CD4-positive, alpha-beta T cell treated with Interleukin-6 for 4 hours (primary cell): ENCODE measurements around the gene LRRC8B.
"Not testable (repeated sequence)": the region's sequence is repeated elsewhere in the genome, so short reads cannot be mapped to it uniquely, and the experiment has no call there.

ENCODE experiments used
- DNase-seq: peaks from one replicate; pipeline ENCODE4 v3.0.0-alpha.2; 2020; ENCODE audit warnings: mixed read lengths

LRRC8B gene

GRCh38 chr1:89525169-89525855 is 683 bp downstream of the LRRC8B start:
- peak; percentile 45 for DNase-seq

DNA sequence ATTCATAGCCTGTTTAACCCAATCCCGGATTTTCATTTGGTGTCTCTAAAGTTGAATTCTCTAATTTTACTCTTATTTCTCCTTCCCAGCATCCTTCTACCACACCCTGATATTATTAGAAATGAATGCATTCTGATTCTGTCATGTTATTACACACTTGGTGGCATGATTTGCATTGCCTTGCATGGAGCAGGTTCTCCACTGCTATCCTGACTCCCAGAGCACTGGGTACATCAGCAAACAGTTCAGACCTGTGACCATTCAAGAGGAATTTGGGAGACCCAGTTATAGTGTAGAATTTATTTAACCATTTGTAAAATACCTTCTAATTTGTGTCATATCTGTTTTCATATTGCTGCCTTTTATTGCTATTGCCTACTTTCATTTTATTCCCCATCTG is 2.6 kb downstream of the LRRC8B start:
- no peak for DNase-seq

DNA sequence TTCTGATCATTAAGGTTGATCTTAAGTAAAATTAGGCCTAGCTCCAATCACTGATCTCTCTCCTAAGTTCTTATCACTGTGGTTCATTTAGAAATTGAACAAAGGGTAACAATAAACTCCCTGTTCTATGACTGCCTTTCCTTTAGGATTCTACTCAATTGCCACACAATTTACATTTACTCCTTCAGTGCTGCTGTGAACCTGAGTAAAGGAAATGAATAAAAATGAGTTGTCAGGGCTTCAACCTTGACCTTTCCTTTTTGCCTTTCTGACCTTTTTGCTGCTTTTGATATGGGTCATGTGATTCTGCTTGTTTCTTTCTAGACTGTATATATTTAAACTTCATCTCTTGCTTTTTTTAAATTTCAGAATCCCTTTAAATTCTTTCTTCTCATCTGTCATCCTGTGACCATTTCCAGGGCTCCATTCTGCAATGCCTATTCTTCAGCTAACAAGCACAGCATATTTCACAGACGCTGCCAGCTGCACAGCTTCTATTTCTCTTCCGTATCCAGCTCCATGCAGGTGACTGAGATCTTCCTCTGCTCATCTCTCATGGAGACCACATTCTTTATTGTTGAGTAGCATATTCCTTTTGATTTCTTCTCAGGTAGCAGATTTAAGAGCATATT is 3.2 kb downstream of the LRRC8B start:
- no peak for DNase-seq

DNA sequence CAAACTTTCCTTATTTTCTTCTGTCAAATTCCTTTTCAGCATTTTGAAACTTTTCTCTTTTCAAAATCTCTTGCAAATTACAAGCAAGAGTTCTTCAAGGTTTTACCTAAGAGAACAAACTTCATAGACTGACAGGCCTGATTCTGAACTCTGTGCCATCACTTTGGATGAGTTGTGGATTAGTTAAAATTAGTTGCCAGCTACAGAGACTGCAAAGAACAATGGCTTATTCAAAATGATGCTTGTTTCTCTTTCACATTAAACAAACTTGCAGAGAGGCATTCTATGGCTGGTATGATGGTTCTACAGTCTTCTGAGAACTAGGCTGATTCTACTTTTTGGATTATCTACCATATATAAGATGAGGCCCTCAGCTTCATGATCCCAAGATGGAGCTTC is 3.8 kb downstream of the LRRC8B start:
- no peak for DNase-seq

GRCh38 chr1:89529196-89529595 is 4.6 kb downstream of the LRRC8B start:
- DNase-seq = no peak

GRCh38 chr1:89530444-89531089 is 5.9 kb downstream of the LRRC8B start:
- DNase-seq = no peak

GRCh38 chr1:89531480-89532139 is 7.0 kb downstream of the LRRC8B start:
- DNase-seq = no peak

- DNase-seq = no peak
Observed at GRCh38 chr1:89532228-89532627, 7.6 kb downstream of the LRRC8B start.

DNA sequence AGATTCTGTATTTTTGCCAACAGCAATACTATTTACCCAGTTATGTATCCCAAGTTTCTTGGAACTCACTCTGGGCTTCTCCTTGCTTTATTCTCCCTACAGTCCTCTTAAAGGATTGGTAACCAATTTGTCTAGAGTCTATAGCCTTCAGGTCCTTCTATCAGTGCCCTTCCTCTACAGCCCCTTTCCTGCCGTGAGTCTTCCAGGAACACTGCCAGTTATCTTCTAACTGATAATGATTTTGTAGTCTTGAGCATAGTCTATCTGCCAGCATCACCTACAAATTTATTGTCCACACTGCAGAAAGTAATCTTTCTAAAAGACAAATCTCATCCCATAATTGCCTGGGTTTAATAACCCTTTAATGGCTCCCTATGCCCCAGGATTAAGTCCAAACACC is 8.2 kb downstream of the LRRC8B start:
- DNase-seq = no peak

DNA sequence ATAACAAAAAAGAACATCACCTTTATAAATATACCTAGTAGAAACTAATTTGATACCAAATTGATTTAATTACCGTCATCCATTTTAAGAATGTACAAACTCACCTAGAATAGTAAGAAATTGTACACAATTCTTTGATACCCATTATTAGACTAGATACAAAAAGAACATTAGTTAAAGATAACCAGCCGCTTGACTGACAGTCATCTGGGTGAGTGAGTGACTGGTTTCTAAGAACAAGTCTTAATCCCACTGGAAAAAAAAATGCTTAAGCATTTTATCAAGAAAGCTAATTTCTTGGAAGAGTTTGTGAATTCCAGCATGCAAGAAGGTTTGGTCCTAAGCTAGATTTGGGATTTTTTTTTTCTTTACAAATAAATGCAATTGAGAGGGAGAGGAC is 10.9 kb downstream of the LRRC8B start:
- DNase-seq = no peak

DNA sequence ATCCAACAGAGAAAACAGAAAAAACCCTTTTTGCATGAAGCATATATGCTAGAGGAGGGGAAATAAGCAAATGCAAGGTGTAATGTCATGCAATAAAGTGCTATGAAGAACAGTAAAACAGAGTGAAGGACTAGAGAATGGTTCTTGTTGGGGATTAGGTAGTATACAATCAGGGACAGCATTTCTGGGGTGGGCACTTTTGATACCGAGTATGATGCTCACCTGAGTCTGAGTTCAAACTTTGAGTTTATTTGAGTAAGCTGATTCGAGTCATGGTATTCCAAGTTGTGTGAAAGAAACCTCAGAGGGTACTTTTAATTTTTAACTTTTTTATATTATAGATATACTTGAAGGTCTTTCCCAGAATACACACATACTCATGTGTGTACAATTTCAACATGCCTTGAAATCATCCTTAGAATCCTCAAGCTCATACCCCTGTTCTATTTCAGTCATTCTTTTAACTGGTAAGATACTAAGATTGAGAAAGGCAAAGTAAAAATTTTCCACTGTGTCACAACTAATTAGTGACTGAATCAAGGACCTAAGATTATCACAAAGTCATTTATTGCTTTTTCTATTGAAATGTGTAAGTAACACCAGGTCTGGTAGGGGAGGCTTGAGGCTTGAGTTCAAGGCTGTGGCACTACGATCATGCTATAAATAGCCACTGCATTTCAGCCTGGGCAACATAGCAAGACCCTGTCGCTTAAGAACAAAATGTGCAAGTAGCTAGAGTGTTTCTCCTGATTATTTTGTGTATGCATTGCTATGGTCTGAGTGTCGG is 12.1 kb downstream of the LRRC8B start:
- no peak for DNase-seq

GRCh38 chr1:89538361-89538760 is 13.7 kb downstream of the LRRC8B start:
- DNase-seq = no peak

DNA sequence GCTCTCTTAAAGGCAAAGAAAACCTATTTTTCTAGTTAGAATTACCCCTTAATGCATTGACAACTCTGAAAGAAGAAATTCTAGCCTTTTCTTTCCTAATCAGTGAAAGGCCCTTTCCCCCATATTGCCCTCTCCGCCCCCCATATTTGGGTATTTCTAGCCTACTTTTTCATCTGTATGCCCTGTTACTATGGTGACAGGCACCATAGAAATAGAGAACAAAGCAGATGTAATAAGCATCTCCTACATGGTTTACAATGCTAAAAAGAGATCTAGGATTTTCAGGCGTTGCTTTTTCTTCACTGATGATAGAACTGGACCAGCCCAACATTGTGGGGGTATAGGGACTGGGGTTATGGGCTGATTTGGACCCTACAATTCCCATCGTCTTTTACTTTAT is 14.5 kb downstream of the LRRC8B start:
- no peak for DNase-seq

GRCh38 chr1:89540406-89540970 is 15.9 kb downstream of the LRRC8B start:
- no peak for DNase-seq

GRCh38 chr1:89542345-89542744 is 17.7 kb downstream of the LRRC8B start:
- no peak for DNase-seq

DNA sequence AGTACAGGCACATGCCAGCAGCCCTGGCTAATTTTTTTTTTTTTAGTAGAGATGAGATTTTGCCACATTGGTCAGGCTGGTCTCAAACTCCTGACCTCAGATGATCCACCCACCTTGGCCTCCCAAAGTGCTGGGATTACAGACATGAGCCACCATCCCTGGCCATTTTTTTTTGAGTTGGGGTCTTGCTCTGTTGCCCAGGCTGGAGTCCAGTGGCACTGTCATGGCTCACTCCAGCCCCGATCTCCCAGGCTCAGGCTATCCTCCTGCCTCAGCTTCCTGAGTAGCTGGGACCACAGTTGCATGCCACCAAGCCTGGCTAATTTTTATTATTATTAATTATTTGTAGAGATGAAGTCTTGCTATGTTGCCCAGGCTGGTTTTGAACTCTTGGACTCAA is 19.0 kb downstream of the LRRC8B start:
- not testable (repeated sequence) for DNase-seq

DNA sequence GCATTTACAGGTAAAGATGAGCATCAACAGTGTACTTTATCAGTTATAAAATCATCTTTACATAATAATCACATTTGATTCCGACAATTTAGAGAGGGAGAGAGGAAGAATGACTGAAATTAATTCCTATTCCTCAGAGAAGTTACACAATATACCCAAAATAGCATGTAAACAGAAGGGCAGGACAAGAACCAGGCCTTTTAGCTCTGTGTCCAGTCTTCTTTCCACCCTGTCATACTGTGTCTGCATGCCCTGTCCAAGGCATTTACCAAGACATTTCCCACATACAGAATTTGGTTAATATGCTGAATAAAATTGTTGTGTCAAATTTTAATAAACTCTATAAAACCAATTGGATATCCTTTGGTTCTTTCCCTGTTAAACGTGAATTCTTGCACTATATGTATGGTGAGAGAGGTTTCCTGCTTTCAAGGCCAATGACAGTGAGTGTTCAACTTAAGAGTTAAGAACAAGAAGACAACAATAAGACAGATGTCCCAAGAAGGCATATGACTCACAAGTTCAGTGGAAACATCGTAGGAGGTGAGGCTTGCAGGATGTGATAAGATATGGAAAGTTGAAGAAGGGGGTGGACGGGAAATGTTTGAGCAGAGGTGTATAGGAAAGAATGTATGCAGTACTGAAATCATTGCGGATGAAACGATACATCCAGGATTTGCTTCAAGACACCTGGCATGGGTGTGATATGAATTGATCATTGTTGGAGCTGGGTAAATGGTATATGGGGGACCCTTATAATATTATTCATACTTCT is 20.8 kb downstream of the LRRC8B start:
- peak; percentile 5 for DNase-seq

DNA sequence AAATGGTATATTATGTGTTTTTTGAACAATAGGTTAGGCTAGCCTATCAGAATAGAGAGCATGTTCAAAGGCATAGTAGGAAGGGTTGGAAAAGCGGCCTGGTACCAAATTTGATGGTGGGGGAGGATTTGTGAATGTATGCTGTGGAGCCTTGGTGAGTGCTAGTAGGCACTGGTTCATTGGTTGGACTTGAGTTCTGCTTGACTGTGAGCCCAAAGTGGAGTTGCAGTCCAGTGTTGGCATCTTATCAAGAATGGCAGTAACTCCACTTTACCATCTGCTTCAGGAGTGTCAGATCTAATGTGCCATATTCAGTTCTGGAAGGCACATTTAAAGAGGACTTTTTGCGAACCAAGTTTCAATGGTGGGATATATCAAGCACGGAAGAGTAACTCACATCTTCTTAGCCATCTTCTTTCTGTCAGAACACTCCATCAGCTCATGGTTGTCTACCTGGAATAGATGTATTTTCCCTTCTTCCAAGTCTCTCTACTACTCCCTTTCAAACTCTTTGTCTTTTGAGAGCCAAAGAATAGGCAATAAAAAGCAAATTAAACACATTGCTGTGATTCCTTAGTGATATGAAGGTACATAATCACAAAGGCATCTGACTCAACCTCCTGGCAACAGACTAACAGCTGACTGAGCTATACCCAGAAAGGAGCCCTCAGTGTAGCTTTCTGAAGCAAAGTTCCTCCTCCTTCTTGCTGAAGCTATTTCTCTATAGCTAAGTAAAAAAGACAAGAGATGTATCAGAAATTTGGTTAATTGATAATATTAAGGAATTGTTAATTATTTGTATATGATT is 21.7 kb downstream of the LRRC8B start:
- DNase-seq = no peak

- DNase-seq = no peak
Observed at GRCh38 chr1:89546934-89547562, 22.4 kb downstream of the LRRC8B start.

DNA sequence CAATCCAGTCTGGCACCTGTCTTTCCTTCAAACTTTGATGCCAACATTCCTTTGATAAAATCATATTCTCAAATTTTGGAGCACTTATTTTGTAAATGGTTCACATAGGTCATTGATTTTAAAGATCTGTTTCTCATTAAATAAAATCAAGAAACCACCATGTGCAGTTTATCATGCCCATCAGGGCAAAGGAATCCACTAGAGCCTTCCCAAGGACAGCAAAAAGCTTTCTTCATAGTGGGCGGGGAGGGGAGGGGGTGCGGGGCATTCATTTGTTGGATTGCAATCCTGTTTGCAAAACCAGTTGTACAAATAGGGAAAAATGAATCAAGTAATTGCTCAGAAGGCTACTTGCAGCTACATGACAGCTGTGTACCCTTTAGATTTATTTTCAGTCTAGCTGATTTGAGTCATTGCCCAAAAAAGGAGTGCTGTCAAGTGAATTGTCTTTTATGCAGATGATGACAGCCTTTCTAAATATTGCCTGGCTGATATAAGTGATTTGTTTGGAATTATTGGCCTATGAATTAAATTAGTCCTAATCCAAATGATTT is 23.0 kb downstream of the LRRC8B start:
- DNase-seq = no peak
